ENCODE data around the gene CELF1. TPM values are rescaled to one million over a fixed set of nuclear protein-coding genes. Genes with fewer than 3 reads are reported as not detected.
A peak's percentile ranks its signal among the peaks of the same experiment; 100 is the strongest.

The CELF1 gene
- total RNA-seq, 4 donors from 2014 or later: 82.2 to 146 (median 106) TPM

DNA sequence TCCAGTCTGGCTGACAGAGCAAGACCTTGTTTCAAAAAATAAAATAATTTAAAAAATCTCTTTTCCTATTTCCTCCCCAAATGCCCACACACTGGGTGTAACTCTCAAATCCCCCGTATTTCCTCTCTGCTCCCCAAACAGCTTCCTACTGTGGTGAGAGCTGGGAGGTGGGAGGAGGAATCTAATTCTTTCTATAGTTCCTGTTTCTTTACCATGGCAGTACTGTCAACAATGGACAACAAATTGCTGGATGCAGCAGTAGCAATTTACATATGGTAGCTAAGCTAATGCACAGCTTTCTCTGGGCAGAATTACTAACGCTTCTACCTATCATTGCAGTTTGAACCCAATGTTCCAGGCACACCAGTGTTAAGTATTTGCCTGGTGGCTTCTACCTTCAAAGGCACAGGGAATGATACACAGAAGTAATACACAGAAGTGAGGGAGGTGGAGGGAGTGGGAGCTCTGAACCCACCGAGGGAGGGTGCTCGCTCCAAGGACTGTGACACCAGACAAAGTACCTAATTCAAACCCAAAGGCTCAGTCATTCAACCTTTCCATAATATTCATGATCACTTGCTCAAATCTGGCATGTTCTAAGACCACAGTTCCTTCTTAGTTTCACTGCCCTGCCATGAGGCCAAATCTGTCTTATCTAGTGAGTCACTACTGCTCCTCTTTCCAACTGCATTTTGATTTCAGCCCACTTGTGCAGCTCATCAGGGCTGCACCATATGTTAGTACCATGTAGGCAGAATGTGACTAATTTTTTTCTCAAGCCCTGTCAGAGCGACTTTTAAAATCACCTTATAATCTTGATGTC lies 37.9 kb downstream of the CELF1 start:
- Histone ChIP-seq H3K27me3 (no peaks in the 10 kb centered on the region), H3K36me3 (no peaks in the 10 kb centered on the region), H3K9me3 (no peaks in the 10 kb centered on the region), H3K4me1 (peaks cover 28 to 100% (median 53%) of the 10 kb centered on the region in 3 donors), H3K4me3 (no peak overlapping the region), H3K27ac (peak overlapping the region in 3 of 4 donors; percentile 43 to 81 (median 67))
- TF ChIP-seq, protein P1, sequence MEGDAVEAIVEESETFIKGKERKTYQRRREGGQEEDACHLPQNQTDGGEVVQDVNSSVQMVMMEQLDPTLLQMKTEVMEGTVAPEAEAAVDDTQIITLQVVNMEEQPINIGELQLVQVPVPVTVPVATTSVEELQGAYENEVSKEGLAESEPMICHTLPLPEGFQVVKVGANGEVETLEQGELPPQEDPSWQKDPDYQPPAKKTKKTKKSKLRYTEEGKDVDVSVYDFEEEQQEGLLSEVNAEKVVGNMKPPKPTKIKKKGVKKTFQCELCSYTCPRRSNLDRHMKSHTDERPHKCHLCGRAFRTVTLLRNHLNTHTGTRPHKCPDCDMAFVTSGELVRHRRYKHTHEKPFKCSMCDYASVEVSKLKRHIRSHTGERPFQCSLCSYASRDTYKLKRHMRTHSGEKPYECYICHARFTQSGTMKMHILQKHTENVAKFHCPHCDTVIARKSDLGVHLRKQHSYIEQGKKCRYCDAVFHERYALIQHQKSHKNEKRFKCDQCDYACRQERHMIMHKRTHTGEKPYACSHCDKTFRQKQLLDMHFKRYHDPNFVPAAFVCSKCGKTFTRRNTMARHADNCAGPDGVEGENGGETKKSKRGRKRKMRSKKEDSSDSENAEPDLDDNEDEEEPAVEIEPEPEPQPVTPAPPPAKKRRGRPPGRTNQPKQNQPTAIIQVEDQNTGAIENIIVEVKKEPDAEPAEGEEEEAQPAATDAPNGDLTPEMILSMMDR (IDR thresholded peaks at IDR 0.05): no peak
- peak; percentile 40 for TF ChIP-seq POLR2AphosphoS5 (IDR thresholded peaks at IDR 0.05)
- ATAC-seq: peak; percentile 42
- WGBS, 2 donors (ENCODE audit: low coverage in 1 of 2): 67 to 68% methylated on average over 3 to 5 of the region's 5 CpGs

DNA sequence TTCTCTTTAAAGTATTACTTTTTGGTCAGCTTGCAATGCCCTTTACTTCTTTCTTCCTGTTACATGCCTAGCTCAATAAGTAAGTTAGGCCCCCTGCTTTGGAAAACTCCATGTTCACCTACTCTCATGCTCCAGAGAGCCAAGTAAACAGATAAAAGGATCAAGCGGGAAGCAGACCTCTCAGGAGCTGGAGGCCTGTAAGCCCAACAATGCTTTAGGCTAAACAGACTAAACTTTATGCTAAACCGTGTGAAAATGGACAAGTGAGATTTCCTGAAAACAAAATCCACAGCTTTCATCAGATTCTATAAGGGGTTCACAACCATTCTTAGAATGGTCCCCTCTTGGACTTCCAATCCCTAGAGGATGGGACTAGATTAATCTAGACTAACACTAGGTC lies 40.2 kb downstream of the CELF1 start:
- Histone ChIP-seq H3K27ac (peak overlapping the region; percentile 65 to 81 (median 68)), H3K9me3 (no peaks in the 10 kb centered on the region), H3K4me1 (peaks cover 23 to 100% (median 49%) of the 10 kb centered on the region in 3 donors), H3K4me3 (no peak overlapping the region), H3K36me3 (no peaks in the 10 kb centered on the region), H3K27me3 (no peaks in the 10 kb centered on the region)
- TF ChIP-seq EP300 (IDR thresholded peaks at IDR 0.05) (no peak), POLR2A (IDR thresholded peaks at IDR 0.05) (no peak), POLR2AphosphoS5 (IDR thresholded peaks at IDR 0.05) (no peak)
- TF ChIP-seq, protein P1 (IDR thresholded peaks at IDR 0.05): no peak
- no peak for ATAC-seq
- WGBS, 2 donors (ENCODE audit: low coverage in 1 of 2): 20 to 30% methylated on average over 2 of the region's 2 CpGs

DNA sequence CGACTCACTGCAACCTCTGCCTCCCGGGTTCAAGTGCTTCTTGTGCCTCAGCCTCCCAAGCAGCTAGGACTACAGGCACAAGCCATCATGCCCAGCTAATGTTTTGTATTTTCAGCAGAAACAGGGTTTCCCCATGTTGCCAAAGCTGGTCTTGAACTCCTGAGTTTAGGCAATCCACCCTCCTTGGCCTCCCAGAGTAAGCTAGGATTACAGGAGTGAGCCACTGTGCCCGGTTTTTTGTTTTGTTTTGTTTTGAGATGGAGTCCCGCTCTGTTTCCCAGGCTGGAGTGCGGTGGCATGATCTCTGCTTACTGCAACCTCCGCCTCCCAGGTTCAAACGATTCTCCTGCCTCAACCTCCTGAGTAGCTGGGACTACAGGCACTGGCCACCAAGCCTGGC lies 41.0 kb downstream of the CELF1 start:
- H3K4me3 ChIP-seq: no peak overlapping the region
- WGBS, 2 donors (ENCODE audit: low coverage in 1 of 2): 51 to 80% methylated on average over 2 to 6 of the region's 7 CpGs
- H3K27me3 ChIP-seq: no peaks in the 10 kb centered on the region
- no peaks in the 10 kb centered on the region for H3K36me3 ChIP-seq
- H3K4me1 ChIP-seq: peaks cover 24 to 100% (median 47%) of the 10 kb centered on the region in 3 donors
- ATAC-seq: no peak
- peak overlapping the region in 3 of 4 donors; percentile 50 to 70 (median 68) for H3K27ac ChIP-seq
- no peak for TF ChIP-seq POLR2A (IDR thresholded peaks at IDR 0.05)
- TF ChIP-seq EP300 (IDR thresholded peaks at IDR 0.05): no peak
- TF ChIP-seq POLR2AphosphoS5 (IDR thresholded peaks at IDR 0.05): no peak
- TF ChIP-seq, protein P1 (IDR thresholded peaks at IDR 0.05): no peak
- H3K9me3 ChIP-seq: no peaks in the 10 kb centered on the region

DNA sequence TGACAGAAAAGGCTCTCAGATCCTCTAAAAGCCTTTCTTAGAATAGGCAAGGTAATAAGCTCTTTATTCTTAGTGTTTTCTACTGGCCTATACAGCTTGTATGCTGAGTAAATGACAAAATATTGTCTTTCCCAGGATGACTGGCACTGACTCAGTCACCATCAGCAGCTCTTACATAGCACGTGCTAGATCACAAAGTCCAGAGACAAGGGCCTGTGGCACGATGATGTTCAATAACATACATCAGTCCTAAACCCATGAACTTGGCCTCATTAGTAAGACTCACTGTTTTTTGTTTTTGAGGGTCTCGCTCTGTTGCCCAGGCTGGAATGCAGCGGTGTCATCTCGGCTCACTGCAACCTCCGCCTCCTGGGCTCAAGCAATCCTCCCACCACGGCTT lies 42.7 kb downstream of the CELF1 start:
- no peak for ATAC-seq
- no peak overlapping the region for H3K4me3 ChIP-seq
- no peaks in the 10 kb centered on the region for H3K27me3 ChIP-seq
- WGBS, 2 donors (ENCODE audit: low coverage in 1 of 2): 95 to 100% methylated on average over 3 to 5 of the region's 7 CpGs
- peak overlapping the region in 2 of 4 donors; percentile 13 to 66 for H3K27ac ChIP-seq
- TF ChIP-seq, protein P1 (IDR thresholded peaks at IDR 0.05): no peak
- no peak for TF ChIP-seq POLR2AphosphoS5 (IDR thresholded peaks at IDR 0.05)
- TF ChIP-seq POLR2A (IDR thresholded peaks at IDR 0.05): no peak
- TF ChIP-seq EP300 (IDR thresholded peaks at IDR 0.05): no peak
- peaks cover 18 to 100% (median 38%) of the 10 kb centered on the region in 3 donors for H3K4me1 ChIP-seq
- H3K9me3 ChIP-seq: no peaks in the 10 kb centered on the region
- no peaks in the 10 kb centered on the region for H3K36me3 ChIP-seq

DNA sequence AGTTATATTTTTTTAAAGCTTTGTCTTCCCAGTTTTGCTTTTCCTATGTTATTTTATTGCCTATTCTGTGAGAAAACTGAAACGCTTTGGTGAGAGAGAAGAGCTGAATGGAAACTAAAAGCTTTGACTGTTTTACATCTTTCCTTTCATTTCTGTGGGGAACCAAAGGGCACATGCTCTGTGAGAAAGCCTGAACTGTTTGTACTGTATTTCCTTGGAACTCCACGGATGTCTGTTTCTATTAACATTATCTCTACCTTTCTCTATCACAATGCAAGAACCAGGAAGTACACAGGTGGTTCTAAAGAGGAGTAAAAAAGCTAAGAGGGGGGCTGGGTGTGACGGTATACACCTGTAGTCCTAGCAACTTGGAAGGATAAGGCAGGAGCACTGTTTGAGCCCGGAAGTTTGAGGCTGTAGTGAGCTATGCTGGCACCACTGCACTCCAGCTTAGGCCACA lies 43.8 kb downstream of the CELF1 start:
- peaks cover 13 to 100% (median 33%) of the 10 kb centered on the region in 3 donors for H3K4me1 ChIP-seq

More for the DNA sequence above, 43.8 kb downstream of the CELF1 start:
- TF ChIP-seq, protein P1 (IDR thresholded peaks at IDR 0.05): no peak
- TF ChIP-seq POLR2A (IDR thresholded peaks at IDR 0.05) (no peak), POLR2AphosphoS5 (IDR thresholded peaks at IDR 0.05) (no peak), EP300 (IDR thresholded peaks at IDR 0.05) (no peak)
- H3K27ac ChIP-seq: peak overlapping the region in 3 of 4 donors; percentile 45 to 66 (median 54)
- no peak overlapping the region for H3K4me3 ChIP-seq
- H3K9me3 ChIP-seq: no peaks in the 10 kb centered on the region
- 37 to 46% methylated on average over 2 to 4 of the region's 4 CpGs for WGBS, 2 donors (ENCODE audit: low coverage in 1 of 2)
- H3K27me3 ChIP-seq: no peaks in the 10 kb centered on the region
- H3K36me3 ChIP-seq: no peaks in the 10 kb centered on the region
- no peak for ATAC-seq

Data from gastroesophageal sphincter (tissue), 4 donors.